ENCODE measurements around the gene KDF1.

GRCh38 chr1:26984291-26984690, 24.0 kb upstream of the KDF1 start:
- TF ChIP-seq, protein P1, sequence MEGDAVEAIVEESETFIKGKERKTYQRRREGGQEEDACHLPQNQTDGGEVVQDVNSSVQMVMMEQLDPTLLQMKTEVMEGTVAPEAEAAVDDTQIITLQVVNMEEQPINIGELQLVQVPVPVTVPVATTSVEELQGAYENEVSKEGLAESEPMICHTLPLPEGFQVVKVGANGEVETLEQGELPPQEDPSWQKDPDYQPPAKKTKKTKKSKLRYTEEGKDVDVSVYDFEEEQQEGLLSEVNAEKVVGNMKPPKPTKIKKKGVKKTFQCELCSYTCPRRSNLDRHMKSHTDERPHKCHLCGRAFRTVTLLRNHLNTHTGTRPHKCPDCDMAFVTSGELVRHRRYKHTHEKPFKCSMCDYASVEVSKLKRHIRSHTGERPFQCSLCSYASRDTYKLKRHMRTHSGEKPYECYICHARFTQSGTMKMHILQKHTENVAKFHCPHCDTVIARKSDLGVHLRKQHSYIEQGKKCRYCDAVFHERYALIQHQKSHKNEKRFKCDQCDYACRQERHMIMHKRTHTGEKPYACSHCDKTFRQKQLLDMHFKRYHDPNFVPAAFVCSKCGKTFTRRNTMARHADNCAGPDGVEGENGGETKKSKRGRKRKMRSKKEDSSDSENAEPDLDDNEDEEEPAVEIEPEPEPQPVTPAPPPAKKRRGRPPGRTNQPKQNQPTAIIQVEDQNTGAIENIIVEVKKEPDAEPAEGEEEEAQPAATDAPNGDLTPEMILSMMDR (IDR thresholded peaks at IDR 0.05 in 4 of 5, conservative IDR thresholded peaks at IDR 0.05 in 1 of 5): no peak
- TF ChIP-seq POLR2A (IDR thresholded peaks at IDR 0.05): no peak

Data from gastrocnemius medialis (tissue), 4 donors.